ENCODE measurements around the gene MCRIP1.

MCRIP1 gene
- total RNA-seq = 31.4 to 63.2 reads per million in 2 donors

GRCh38 chr17:81833160-81833920 lies at the start of gene MCRIP1:
MCRIP1 (minus strand) TSS chr17:81833291; CDS start chr17:81824506, 8,785 bp downstream.
- DNase-seq = peak; percentile 92

- DNase-seq = no peak
Measured at GRCh38 chr17:81879121-81879520, 46.0 kb upstream of the MCRIP1 start.

GRCh38 chr17:81878294-81878693 lies 45.2 kb upstream of the MCRIP1 start:
- DNase-seq = no peak

- DNase-seq = no peak
Measured at GRCh38 chr17:81877569-81877968, 44.5 kb upstream of the MCRIP1 start.

- DNase-seq = peak; percentile 95
Measured at GRCh38 chr17:81871387-81872230, 38.5 kb upstream of the MCRIP1 start.

- DNase-seq = no peak
Measured at GRCh38 chr17:81870981-81871386, 37.9 kb upstream of the MCRIP1 start, which contains the start of gene ARHGDIA. ARHGDIA (minus strand) TSS chr17:81871337; CDS start chr17:81869930, 1,407 bp downstream.

- DNase-seq = no peak
Measured at GRCh38 chr17:81870131-81870980, 37.3 kb upstream of the MCRIP1 start.

- no peak for DNase-seq
Measured at GRCh38 chr17:81869221-81870130, 36.4 kb upstream of the MCRIP1 start.

- DNase-seq = no peak
Measured at GRCh38 chr17:81868674-81869220, 35.7 kb upstream of the MCRIP1 start.

- DNase-seq = no peak
Measured at GRCh38 chr17:81867991-81868673, 35.0 kb upstream of the MCRIP1 start.

- no peak for DNase-seq
Measured at GRCh38 chr17:81867170-81867990, 34.3 kb upstream of the MCRIP1 start.

- no peak for DNase-seq
Measured at GRCh38 chr17:81866440-81867169, 33.5 kb upstream of the MCRIP1 start.

GRCh38 chr17:81865733-81866439 lies 32.8 kb upstream of the MCRIP1 start:
- DNase-seq = no peak

GRCh38 chr17:81865358-81865732 lies 32.3 kb upstream of the MCRIP1 start:
- DNase-seq = no peak

- no peak for DNase-seq
Measured at GRCh38 chr17:81863833-81864768, 31.0 kb upstream of the MCRIP1 start.

GRCh38 chr17:81863123-81863675 lies 30.1 kb upstream of the MCRIP1 start:
- no peak for DNase-seq
